CD4-positive, alpha-beta T cell treated with Interferon gamma for 1 hour (primary cell): ENCODE results near the gene STAT4.

Experiments used
- DNase-seq: peaks from one replicate; pipeline ENCODE4 v3.0.0-alpha.2; 2020

STAT4 gene

DNA sequence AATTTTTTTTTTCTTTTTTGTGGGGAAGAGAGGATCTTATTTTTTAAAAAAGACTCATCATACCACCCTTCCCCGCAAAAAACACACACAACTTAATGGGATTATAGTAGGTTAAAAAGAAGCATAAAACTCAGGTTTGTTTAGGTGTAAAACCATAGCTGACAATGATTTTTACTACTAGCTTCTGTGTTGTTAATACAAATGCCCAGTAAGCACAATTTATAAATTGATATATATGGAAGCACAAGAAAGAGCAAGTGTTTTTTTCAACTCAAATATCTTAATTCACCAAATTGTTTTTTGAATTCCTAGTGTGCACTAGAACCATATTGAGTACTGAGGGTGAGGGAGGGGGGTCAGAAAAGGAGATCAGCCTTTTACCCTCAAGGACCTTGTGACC is 7.0 kb downstream of the STAT4 start:
- no peak for DNase-seq

DNA sequence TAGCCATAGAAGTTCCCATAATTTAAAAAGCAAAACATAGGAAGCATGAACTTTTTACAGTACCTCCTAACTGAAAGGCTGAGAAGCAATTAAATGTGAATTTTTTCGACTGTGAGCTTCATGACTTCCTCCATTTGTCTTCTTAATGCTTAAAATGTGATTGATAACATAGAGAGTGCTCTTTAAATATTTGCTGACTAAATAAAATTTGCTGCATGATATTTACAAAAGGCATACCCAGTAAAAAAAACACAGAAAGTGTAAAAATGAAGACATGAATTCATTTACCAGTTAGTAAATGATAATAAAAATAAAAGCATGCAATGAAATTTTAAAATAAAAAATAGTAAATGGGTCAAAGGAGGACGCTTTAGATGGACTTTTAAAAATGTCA is 21.9 kb downstream of the STAT4 start:
- DNase-seq, result no peak

DNA sequence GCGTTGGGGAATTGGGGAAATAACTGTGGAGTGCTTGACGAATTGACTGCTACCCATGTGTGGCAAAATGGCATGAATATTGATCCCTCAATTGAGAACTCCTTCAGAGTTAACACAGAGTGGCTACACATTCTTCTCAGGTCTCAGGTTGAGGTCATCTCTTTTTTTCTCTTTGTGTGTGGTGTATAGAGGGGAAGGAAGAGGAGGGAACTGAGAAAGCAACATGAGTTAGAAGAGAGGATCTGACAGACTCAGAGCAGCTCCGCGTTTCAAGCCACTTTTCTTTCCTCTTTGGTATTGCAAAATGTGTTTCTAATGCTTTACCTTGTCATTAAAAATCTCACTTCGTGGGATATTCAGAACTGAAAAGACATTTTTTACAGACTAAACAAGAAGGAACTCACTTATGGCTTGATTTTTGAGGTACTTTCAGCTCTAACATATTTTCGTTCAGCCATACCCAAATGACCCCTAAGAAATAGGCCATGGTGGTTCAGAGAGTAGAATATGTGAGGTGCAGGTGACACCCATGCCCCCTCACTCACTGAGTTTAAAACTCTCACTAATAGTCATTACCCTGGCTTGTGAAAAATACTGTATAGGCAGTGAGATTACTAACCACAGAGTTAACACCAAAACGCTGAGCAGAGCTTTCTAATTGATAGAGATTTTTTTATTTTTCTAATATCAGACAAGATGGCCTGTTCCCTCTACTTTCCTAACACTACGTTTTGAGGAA is 22.5 kb downstream of the STAT4 start:
- DNase-seq, result no peak

DNA sequence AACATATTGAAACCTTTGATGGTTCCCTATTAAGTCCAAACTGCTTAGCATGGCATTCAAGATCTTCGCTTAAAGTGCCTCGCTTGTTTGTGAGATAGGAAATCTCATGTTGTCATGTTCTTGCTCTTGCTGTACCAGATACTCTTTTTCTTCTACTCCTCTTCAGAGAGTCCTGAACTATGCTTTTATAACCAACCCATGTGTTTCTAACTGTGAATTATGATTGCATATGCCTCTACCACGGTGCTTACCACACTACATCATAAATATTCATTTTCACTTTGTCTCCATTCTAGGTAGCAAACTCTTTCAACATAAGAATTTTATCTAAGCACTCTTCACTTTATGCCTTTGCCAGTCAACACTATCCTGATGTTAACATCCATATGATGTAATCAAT is 23.6 kb downstream of the STAT4 start:
- DNase-seq, result no peak

DNA sequence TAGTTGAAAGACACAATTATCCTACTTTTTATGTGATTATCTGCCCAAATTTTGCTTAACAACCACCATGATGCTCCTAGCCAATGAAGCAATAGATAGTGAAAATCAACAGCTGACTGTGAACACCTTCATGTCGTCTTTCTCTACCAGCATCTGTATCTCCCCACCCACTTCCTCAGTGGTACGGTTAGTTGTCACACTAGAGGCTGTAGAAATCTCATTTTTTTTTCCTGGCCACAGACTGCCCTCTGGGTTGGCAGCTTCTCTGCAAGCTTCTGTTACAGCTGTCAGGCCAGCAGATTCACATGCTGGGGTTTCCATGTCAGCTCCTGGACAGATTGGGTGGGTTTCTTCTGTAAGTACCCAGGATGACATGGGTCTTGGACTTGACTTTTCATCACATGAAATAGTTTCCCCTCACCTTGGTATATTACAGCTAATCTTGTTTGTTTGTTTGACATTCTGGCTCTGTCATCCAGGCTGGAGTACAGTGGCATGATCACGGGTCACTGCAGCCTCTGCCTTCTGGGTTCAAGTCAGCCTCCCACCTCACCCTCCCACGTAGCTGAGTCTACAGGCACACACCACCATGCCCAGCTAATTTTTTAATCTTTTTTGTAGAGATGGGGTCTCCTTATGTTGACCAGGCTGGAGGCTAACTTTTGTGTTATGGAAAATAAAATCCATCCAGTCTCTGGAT is 24.3 kb downstream of the STAT4 start:
- peak; percentile 41 for DNase-seq

DNA sequence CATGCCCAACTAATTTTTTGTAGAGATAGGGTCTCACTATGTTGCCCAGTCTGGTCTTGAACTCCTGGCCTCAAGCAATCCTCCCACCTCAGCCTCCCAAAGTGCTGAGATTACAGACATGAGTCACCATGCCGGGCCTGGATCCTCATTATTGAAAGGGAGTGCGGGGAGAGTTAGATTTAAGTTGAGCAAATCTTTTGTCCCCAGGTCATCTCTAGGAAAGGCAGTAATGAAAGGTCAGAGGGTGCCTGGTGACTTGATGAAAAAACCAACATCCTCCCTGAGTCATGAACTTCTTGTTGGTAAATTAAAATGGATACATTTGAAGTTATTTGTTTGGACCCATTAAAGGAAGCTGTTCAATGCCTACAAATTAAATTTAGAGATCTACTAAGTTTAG is 25.1 kb downstream of the STAT4 start:
- no peak for DNase-seq

DNA sequence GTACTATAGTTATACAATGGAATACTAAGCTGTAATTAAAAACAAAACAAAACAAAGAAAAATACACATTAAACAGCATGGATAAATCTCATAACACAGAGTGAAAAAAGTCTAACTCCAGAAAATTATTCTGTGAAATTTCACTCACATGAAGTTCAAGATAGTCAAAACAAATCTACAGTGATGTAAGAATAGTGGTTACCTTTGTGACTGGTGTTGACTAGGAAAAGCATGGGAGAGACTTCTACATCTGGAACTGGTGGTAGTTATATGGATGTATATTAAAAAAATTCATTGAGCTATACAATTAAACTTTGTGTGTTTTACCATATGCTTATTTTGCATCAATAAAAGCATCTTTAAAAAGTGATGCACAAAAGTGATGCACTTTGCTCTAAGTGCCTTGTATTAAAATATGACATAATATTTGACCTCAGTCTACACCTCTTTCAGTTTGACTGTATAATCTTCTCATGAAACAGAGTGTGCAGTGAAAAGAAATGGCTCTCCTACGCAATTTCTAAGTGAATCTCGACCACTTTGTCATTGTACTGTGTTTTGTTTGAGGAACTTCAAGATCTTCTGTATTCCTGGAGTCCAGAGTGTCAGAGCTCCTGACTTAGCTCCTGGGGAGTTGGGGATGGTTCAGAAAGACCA is 28.0 kb downstream of the STAT4 start:
- no peak for DNase-seq

DNA sequence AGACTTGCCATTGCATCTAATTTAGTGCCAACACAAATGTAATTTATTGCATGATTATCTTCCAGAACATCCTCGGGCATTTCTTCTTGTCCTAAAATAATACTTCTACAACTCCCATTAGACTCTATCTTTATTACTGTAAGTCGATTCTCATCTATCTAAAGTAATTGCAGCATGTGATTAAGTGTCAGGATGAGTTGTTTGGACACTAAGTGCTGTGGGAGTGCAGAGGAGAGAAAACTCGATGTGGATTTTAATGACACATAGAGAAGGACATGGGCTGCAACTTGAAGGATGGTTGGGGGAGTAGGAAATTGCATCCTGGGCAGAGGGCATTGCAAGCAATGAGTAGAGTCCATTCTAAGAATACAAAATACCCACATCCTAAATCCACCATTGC is 33.5 kb downstream of the STAT4 start:
- DNase-seq, result no peak

DNA sequence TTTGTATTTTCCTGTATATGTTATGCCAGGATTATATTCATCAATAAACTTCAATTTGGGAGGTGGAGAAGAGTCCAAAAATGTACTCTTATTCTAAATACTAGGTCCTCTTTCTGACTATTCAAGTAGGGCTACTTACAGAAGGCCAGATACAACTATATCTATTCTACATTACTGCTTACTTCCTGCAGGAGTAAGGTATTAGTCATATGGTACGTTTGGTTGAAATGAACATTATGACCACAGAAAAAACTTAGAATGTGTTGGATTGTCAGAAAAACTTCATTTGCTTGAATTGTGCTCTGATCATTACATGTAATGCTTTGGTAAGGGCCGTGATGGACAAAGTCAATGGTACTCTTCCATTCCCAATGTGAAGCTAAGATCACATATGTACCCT is 35.0 kb downstream of the STAT4 start:
- no peak for DNase-seq

DNA sequence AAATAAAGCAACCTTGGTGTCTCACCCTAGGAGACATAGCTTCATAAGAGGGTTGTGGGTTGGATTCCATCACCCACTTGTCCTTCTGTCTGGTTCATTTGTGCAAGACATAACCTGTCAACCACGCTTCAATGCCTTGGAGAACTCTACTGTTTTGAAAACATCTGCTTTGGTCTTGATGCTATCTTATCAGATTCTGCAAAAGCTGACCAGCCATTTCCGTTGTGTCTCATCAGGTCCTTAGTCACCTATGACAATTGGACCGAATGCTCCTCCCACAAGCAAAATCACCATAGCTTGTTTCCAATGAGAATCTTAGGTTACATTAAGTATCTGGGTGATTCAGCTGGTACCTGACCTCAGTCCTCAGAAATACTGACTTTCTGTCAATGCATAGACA is 35.4 kb downstream of the STAT4 start:
- peak; percentile 61 for DNase-seq

DNA sequence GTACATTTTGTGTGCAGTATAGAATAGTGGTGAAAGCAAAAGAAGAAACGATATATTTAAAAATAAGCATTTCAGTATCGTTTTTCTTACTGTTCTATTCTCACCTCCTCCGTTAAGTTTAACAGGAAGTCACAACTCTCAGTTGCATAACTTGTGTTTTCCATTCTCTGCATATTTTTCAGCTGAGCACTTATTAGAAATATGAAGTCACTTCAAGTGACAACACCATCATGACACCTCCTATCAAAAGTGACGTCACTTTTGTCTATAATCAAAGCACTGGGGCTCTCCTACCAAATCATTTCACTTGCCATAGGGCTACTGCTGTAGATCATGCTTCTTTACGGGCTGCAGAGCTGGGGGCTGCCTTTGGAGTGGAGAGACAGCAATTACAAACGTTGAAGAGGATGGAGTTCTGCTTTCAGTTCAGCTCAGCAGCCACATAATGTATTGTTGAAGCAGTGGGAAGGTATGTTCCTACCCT is 36.3 kb downstream of the STAT4 start:
- peak; percentile 51 for DNase-seq

DNA sequence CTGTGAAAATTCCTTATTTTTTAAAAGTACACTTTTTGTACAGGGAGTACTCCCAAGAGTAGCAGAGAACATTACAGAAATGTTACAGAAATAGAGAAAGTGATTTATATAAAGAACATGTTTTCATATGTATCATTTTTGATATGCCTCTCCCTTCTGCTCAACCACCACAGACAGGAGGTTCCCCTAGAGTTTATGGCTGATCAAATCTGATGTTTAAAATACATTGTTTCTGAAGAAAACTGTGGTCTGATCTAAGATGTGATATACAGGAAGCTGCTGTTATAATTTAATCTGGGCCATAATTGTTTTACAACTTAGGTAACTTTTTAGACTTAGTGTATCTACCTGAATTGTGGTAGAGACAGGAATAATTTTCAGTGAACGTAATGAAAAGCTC is 37.0 kb downstream of the STAT4 start:
- DNase-seq, result no peak

DNA sequence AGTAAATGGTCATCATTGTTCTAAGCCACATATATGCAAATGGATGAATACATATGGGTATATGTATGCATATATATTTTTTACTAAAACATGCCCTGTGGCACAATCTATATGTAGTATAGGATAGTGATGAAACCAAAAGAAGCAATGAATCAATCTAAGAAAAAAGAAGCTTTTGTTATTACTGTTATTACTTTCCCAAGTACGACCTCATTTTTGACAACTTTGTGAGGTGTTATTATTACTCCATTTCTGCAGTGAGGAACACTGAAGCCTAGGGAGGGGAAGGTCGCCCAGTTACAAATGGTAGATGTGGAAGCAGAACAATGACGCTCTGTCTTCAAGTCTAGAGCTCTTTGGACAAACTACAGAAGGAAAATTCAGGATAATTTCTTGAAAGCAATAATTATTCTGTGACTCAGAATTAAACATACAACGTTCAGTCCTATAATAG is 38.3 kb downstream of the STAT4 start:
- no peak for DNase-seq

DNA sequence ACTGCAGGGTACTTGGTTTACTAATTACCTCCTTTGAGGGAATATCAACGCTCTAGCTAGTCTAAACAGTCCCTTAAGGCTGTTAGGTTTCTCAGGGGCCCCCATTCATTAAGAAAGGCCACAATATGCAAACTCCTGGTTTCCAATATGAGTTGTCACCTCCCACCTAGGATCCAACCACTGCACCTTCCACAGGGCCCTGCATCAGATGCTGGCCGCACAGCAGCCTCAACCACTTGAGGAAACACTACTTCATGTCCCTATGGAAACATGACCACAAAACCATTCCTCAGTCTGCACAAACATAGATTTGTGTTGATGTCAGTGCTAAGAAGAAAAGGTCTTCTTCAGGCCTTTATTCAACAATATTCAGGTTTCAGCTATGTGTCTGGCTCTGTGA is 40.9 kb downstream of the STAT4 start:
- DNase-seq, result no peak

DNA sequence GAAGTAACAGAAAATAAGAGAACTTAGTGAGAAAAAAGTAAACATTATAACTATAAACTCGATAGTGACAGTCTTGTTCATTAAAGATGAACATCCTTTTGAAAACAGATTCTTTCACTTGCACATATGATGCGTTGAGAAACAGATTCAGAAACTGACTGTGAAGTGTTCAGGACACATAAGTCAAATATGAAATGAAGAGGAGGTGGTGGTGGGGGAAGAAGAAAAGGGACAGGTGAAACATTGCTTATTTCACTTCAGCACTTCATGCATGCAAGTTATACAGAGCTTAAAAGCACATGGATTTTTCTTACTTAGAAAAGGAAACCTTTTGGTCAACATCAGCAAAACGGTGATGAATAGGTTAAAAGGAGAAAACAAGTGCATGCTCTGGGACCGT is 42.5 kb downstream of the STAT4 start:
- no peak for DNase-seq

DNA sequence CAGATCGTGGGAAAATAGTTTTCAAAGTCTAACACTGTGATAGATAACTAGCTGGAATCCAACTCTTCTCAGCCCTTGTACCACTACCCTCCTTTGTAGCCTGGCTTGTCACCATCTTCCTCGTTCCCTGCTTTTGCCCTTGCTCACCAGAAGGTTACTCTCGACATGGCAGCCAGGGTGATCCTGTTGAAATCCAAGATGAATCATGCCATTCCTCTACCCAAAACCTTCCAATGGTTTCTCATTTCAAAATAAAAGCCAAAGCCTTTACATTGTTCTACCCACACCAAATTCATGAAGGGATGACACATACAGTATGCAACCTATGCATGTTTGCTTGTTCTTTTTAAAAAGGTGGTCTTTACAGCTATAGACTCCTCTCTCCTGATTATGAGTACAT is 45.7 kb downstream of the STAT4 start:
- no peak for DNase-seq

DNA sequence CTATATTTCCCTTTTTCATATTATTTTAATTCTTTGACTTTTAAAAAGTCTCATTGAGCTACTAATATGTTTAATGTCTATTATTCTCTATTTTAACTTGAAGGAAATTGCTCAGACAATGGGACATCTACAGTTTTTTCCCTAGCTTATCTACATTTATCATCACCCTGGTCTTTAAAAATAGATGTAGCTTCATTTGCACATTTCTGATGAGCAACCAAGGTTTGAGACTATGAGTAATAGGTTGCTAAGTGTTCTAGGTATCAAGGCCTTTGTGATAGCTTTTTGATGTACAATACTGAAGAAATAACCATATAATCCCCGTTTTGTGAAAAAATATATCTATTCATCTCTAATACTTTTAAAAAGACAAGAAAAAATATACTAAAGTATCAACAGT is 47.0 kb downstream of the STAT4 start:
- no peak for DNase-seq

DNA sequence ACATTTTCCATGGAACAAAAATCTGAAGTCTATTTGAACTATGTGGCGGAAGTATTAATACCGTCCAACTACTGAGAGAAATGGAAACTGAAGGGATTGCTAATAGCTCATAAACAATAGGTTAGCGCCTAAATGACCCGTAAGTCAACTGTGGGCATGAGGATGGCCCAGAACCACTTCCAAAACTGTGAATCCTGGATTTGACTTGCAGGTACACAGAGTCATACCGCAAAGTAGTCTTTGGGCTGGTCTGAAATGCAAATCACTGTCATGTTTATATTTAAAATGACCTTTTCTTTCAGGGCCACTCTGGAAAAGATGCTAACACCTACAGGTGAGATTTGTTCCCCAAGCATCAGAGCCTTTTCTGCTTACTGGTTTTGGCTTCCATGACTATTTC is 50.6 kb downstream of the STAT4 start:
- DNase-seq, result no peak

DNA sequence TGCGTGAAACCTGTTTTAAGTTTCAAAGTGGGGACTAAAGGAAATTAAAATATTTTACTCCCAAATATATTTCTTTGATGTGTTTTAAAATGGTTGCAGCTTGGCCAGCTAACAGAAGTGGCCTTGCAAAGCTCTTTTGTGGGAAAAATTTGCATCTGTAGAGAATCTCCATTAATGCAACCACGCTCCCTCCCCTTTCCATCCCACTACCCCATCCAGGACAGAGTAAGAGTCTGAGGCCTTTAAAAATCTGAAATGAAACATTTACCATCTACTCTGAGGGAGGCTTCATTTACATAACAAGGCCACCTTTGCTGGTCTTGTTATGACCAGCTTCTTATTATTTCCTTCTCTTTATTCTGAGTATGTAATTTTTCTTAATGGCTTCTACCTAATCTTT is 63.5 kb downstream of the STAT4 start:
- DNase-seq, result no peak

DNA sequence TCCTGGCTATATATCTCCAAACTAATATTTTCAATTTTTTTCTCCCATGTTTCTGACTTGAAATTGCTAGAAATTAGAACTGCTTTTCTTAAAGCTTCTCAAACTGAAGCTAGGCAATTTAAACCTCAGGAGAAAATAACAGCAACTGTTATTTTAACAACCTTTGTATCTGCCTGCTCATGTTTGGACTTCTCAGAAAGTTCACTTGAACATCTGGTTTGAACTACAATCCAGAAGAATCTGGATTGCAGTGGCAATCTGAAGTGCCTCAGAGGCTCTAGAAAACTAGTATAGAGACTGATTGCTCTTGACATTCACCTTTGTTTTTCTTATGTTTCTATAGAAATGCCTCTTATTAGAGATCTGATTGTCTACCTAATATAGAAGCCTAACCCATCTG is 64.1 kb downstream of the STAT4 start:
- DNase-seq, result no peak

DNA sequence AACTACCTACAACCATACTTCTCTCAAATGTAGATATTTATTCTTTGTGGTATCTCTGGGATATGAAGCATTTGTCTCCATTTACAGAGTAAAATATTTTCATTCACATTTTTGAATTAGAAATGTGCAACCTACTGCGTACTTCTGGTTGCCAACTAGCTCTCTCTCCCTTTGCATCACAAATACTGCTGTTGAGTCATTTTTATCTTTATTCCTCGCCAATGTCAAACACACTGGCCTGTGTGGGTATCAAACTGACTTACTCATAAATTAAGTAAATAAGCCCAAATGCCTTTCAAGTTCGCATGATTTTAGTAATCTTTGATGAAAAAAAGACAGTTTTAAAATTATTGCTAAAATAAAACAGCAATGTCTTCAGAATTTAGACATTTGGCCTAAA is 67.3 kb downstream of the STAT4 start:
- no peak for DNase-seq

DNA sequence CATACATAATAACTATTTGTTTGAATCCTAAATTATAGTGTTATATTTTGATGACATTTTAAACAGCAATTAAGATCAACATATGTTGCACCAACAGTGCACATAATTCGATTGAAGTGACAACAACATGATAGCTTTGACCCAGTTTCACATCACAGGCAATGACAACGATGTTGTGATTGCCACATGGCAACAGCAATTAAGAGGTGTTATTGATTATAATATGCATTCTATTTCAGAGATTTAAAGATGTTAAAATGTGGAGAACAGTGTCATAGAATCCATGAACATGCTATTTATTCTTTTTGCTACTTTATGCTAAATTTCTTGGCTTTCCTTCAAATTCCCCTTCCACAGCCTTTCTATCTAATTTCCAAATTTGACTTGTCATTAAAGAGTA is 68.5 kb downstream of the STAT4 start:
- DNase-seq, result no peak

DNA sequence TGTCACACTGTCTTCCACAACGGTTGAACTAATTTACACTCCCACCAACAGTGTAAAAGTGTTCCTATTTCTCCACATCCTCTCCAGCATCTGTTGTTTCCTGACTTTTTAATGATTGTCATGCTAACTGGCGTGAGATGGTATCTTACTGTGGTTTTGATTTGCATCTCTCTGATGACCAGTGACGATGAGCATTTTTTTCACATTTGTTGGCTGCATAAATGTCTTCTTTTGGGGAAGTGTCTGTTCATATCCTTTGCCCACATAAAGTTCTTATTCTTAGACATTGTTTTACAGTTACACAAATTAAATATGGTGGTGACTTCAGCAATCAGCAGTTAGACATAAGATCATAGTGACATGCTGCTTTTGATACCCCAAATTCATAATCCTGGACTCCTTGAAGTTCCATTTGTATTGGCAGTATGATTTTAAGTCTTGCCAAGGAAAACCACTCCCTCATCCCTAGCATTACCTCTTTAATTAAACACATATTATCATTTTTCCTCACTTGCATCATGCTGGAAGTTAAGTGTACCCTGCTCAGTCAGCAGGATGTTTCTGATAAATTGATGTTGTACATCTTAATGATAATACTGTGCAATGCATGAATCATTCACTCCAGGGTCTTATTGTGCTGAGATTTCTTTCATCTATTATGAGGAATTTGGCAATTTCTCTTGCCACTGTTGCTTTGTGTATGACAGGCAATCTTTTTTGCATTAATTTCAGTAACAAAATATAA is 69.2 kb downstream of the STAT4 start:
- no peak for DNase-seq
